GM12801 (cell line): ENCODE data around the gene TAF6.

Source experiments
- CTCF ChIP-seq: IDR thresholded peaks from one replicate; pipeline ENCODE4 v1.5.1; 2011; ENCODE audit warnings: control low read depth; ENCODE audit not compliant: insufficient read length; ENCODE audit errors: extremely low read depth

TAF6 gene

GRCh38 chr7:100088095-100088620, 31.0 kb downstream of the TAF6 start:
- no peak for TF ChIP-seq CTCF

GRCh38 chr7:100087055-100087750, 32.0 kb downstream of the TAF6 start:
- TF ChIP-seq CTCF: no peak

GRCh38 chr7:100085515-100085914, 33.6 kb downstream of the TAF6 start:
- no peak for TF ChIP-seq CTCF

DNA sequence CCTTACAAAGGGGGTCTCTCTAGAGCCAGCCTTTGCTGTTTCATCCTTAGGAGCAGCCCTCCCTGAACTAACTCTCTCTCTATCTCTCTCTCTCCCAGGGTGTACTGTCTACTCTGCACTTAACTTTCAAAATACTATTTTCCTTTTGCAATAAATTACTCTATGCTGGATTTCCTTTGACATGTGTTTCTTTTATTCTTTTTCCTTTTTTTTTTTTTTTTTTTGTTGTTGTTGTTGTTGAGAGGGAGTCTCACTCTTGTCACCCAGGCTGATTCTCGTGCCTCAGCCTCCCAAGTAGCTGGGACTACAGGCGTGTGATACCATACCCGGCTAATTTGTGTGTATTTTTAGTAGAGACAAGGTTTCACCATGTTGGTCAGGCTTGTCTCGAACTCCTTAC, 36.2 kb downstream of the TAF6 start:
- no peak for TF ChIP-seq CTCF

DNA sequence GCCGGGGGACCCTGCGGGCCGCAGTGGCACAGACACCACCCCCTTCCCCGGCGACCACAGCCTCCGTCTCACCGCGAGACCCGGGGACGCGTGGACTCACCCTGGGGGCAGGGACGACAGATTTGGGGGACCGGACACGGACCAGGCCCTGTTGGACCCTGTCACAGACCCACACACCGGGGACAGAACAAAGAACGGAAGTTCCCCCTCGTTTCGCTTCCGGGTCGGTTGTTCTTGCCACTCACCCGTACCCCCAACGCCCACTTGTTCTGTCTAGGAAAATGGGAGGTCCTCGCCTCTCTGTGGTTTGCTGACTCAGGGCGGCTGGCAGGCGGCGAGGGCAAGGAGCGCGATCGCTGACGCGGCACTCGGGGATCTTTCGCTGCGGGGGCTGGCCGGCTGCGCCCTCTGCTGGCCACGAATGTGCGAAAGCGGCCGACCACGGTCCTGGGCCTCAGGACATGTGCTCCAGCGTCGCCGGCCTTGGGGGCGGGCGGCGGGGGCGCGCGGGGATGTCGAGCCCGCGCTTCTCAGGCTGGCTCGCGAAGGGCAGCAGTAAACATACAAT, 37.5 kb downstream of the TAF6 start, which contains the start of gene ZNF3:
TSS of gene ZNF3 (minus strand) at position 189 of the 568 bp plus-strand sequence. CDS start 4,366 bp downstream, outside the sequence.
- no peak for TF ChIP-seq CTCF

GRCh38 chr7:100080907-100081534, 38.1 kb downstream of the TAF6 start:
- no peak for TF ChIP-seq CTCF

GRCh38 chr7:100079024-100079560, 40.1 kb downstream of the TAF6 start:
- no peak for TF ChIP-seq CTCF
